Smooth muscle cell (in vitro differentiated cells): ENCODE measurements around the gene MCOLN3. TPM values are rescaled to one million over a fixed set of nuclear protein-coding genes. Genes with fewer than 3 reads are reported as not detected.

Experiments used
- DNase-seq: peaks from one replicate; lab custom pipeline; 2025; ENCODE audit not compliant: unreplicated experiment; lab: John Stamatoyannopoulos, UW
- H2AFZ ChIP-seq: fragments of 200-600 bp; sonication (generic); 2 replicates; pipeline ENCODE4 v1.6.0; 2016; ENCODE audit warnings: antibody characterized with exemption, low read depth, mild to moderate bottlenecking
- H3F3A ChIP-seq: fragments of 200-600 bp; sonication (generic); 2 replicates; pipeline ENCODE4 v1.6.0; 2017; ENCODE audit warnings: antibody characterized with exemption, low read depth
- H3K27ac ChIP-seq: fragments of 200-600 bp; sonication (generic); 2 replicates; pipeline ENCODE4 v1.5.1; 2016; ENCODE audit warnings: low read depth, mild to moderate bottlenecking
- H3K27me3 ChIP-seq: fragments of 200-600 bp; sonication (generic); 2 replicates; pipeline ENCODE4 v1.6.1; 2016; ENCODE audit warnings: low read depth, mild to moderate bottlenecking
- H3K36me3 ChIP-seq: fragments of 200-600 bp; sonication (generic); 2 replicates; pipeline ENCODE4 v1.5.1; 2016; ENCODE audit warnings: low read depth
- H3K4me1 ChIP-seq: fragments of 200-600 bp; sonication (generic); 2 replicates; pipeline ENCODE4 v1.5.1; 2016; ENCODE audit warnings: low read depth
- H3K4me2 ChIP-seq: fragments of 200-600 bp; sonication (generic); 2 replicates; pipeline ENCODE4 v1.6.0; 2016; ENCODE audit warnings: mild to moderate bottlenecking
- H3K4me3 ChIP-seq: fragments of 200-600 bp; sonication (generic); 2 replicates; pipeline ENCODE4 v1.5.1; 2016; ENCODE audit warnings: mild to moderate bottlenecking
- H3K79me2 ChIP-seq: fragments of 200-600 bp; sonication (generic); 2 replicates; pipeline ENCODE4 v1.6.0; 2016; ENCODE audit warnings: low read depth, mild to moderate bottlenecking
- H3K9ac ChIP-seq: fragments of 200-600 bp; sonication (generic); 2 replicates; pipeline ENCODE4 v1.6.0; 2016; ENCODE audit warnings: low read depth
- H3K9me3 ChIP-seq: fragments of 200-600 bp; sonication (generic); replicated peaks from 2 replicates; pipeline ENCODE4 v1.5.1; 2016; ENCODE audit warnings: low read depth
- H4K20me1 ChIP-seq: fragments of 200-600 bp; sonication (generic); 2 replicates; pipeline ENCODE4 v1.6.0; 2016; ENCODE audit warnings: low read depth
- CTCF ChIP-seq: fragments of 200-600 bp; sonication (generic); IDR thresholded peaks from 2 replicates; pipeline ENCODE4 v1.5.1; 2017; ENCODE audit warnings: borderline replicate concordance, mild to moderate bottlenecking, antibody characterized with exemption; ENCODE audit not compliant: insufficient read depth, poor library complexity, severe bottlenecking
- WGBS: methylation state at CpG from one replicate; pipeline ENCODE4 v1.1.7; 2016; ENCODE audit warnings: low lambda C conversion rate; 5-methylcytosine and 5-hydroxymethylcytosine counted together
- polyA plus RNA-seq: library from polyadenylated mRNA; unstranded; fragments of >200 nt; fragmentation: Nextera tagmentation; extraction: Ambion mirVana; gene quantifications from 2 replicates; pipeline ENCODE4 v1.2.1, GENCODE V29; 2016
- total RNA-seq: library from RNA; depleted of rRNA; stranded (reverse); fragments of >200 nt; gene quantifications from 2 replicates; pipeline ENCODE4 v1.2.3, GENCODE V29; 2014

The MCOLN3 gene
- total and polyA plus RNA-seq, 2 experiments from 2014 or later, result 0.50 to 1.7 TPM

- Histone ChIP-seq H3K79me2 (no peaks in the 10 kb centered on the region), H3K27ac (no peak overlapping the region), H3K27me3 (no peaks in the 10 kb centered on the region), H3F3A (no peaks in the 10 kb centered on the region), H2AFZ (no peak overlapping the region), H3K36me3 (no peaks in the 10 kb centered on the region), H4K20me1 (no peaks in the 10 kb centered on the region), H3K9me3 (no peaks in the 10 kb centered on the region), H3K4me2 (no peak overlapping the region), H3K9ac (no peak overlapping the region), H3K4me3 (no peak overlapping the region), H3K4me1 (no peaks in the 10 kb centered on the region)
- no peak for DNase-seq
- TF ChIP-seq CTCF, result no peak
- WGBS, result 77% methylated on average over 1 of the region's 1 CpG
These were observed 22.4 kb downstream of the MCOLN3 start for GRCh38 chr1:85025940-85026339.

GRCh38 chr1:85024736-85025135 is 23.6 kb downstream of the MCOLN3 start:
- H3K27ac ChIP-seq, result no peak overlapping the region
- DNase-seq, result no peak
- H3K4me2 ChIP-seq, result no peak overlapping the region
- H2AFZ ChIP-seq, result no peak overlapping the region
- no peaks in the 10 kb centered on the region for H3K36me3 ChIP-seq
- no peak for TF ChIP-seq CTCF
- H3F3A ChIP-seq, result no peaks in the 10 kb centered on the region
- no peaks in the 10 kb centered on the region for H3K27me3 ChIP-seq
- H3K9me3 ChIP-seq, result no peaks in the 10 kb centered on the region
- no peaks in the 10 kb centered on the region for H4K20me1 ChIP-seq
- no peaks in the 10 kb centered on the region for H3K4me1 ChIP-seq
- H3K79me2 ChIP-seq, result no peaks in the 10 kb centered on the region
- no peak overlapping the region for H3K4me3 ChIP-seq
- WGBS, result 93% methylated on average over 3 of the region's 3 CpGs
- no peak overlapping the region for H3K9ac ChIP-seq

GRCh38 chr1:85022700-85023099 is 25.6 kb downstream of the MCOLN3 start:
- Histone ChIP-seq H3K27ac (no peak overlapping the region), H2AFZ (no peak overlapping the region), H4K20me1 (no peaks in the 10 kb centered on the region), H3K4me3 (no peak overlapping the region), H3K36me3 (no peaks in the 10 kb centered on the region), H3K79me2 (no peaks in the 10 kb centered on the region), H3K4me2 (no peak overlapping the region), H3K9me3 (no peaks in the 10 kb centered on the region), H3K27me3 (no peaks in the 10 kb centered on the region), H3K9ac (no peak overlapping the region), H3K4me1 (no peaks in the 10 kb centered on the region), H3F3A (no peaks in the 10 kb centered on the region)
- TF ChIP-seq CTCF, result no peak
- DNase-seq, result no peak

- no peak overlapping the region for H3K27ac ChIP-seq
These were observed 28.3 kb downstream of the MCOLN3 start for GRCh38 chr1:85019994-85020393.

More at GRCh38 chr1:85019994-85020393, 28.3 kb downstream of the MCOLN3 start:
- 71% methylated on average over 4 of the region's 4 CpGs for WGBS
- H3K79me2 ChIP-seq, result no peaks in the 10 kb centered on the region
- no peak overlapping the region for H3K9ac ChIP-seq
- H3F3A ChIP-seq, result no peaks in the 10 kb centered on the region
- H3K4me1 ChIP-seq, result no peaks in the 10 kb centered on the region
- H3K27me3 ChIP-seq, result no peaks in the 10 kb centered on the region
- H3K4me2 ChIP-seq, result no peak overlapping the region
- H4K20me1 ChIP-seq, result no peaks in the 10 kb centered on the region
- H2AFZ ChIP-seq, result no peak overlapping the region
- H3K36me3 ChIP-seq, result no peaks in the 10 kb centered on the region
- no peak overlapping the region for H3K4me3 ChIP-seq
- H3K9me3 ChIP-seq, result no peaks in the 10 kb centered on the region
- DNase-seq, result no peak
- TF ChIP-seq CTCF, result no peak
